Activated CD8-positive, alpha-beta memory T cell treated with anti-CD3 and anti-CD28 coated beads, Interleukin-2, amount 10 ng/mL, durations not matched to agents 7 days and 5 days (primary cell): ENCODE measurements around the gene DNASE2. TPM values are rescaled to one million over a fixed set of nuclear protein-coding genes. Genes with fewer than 3 reads are reported as not detected.
"Not testable (repeated sequence)": the region's sequence is repeated elsewhere in the genome, so short reads cannot be mapped to it uniquely, and the experiment has no call there.

Experiments
- ATAC-seq: fragments of 150-1000 bp; cut with Tn5 transposase; one replicate; pipeline ENCODE4 v1.10.0; 2021; ENCODE audit warnings: moderate library complexity
- CTCF ChIA-PET: fragments of 350-600 bp; sonication (Branson Sonifier 250); formaldehyde crosslinking; loops from one replicate; lab custom pipeline; 2021; ENCODE audit warnings: antibody characterized with exemption; lab: Charles Lee
- DNase-seq: peaks from one replicate; pipeline ENCODE4 v3.0.0-alpha.2; 2020
- H3K27ac Mint-ChIP-seq: one replicate; pipeline ENCODE4 v1.8.0; 2021; ENCODE audit warnings: mild to moderate bottlenecking, mixed read lengths
- H3K27me3 Mint-ChIP-seq: one replicate; pipeline ENCODE4 v1.8.0; 2021; ENCODE audit warnings: mixed read lengths
- H3K36me3 Mint-ChIP-seq: one replicate; pipeline ENCODE4 v1.8.0; 2021; ENCODE audit warnings: mild to moderate bottlenecking, mixed read lengths
- H3K4me1 Mint-ChIP-seq: one replicate; pipeline ENCODE4 v1.8.0; 2021; ENCODE audit warnings: mixed read lengths
- H3K4me3 Mint-ChIP-seq: one replicate; pipeline ENCODE4 v1.8.0; 2021; ENCODE audit warnings: mild to moderate bottlenecking, moderate library complexity, mixed read lengths
- H3K9me3 Mint-ChIP-seq: one replicate; pipeline ENCODE4 v1.8.0; 2022; ENCODE audit warnings: low read depth, mixed read lengths
- total RNA-seq, 2 experiments: library from RNA; stranded (reverse); gene quantifications; one replicate each; pipeline ENCODE4 v1.2.3, GENCODE V29; 2021

DNASE2 gene, protein sequence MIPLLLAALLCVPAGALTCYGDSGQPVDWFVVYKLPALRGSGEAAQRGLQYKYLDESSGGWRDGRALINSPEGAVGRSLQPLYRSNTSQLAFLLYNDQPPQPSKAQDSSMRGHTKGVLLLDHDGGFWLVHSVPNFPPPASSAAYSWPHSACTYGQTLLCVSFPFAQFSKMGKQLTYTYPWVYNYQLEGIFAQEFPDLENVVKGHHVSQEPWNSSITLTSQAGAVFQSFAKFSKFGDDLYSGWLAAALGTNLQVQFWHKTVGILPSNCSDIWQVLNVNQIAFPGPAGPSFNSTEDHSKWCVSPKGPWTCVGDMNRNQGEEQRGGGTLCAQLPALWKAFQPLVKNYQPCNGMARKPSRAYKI
- 10 to 100 TPM; 32.5 to 34.1 TPM for total RNA-seq

DNA sequence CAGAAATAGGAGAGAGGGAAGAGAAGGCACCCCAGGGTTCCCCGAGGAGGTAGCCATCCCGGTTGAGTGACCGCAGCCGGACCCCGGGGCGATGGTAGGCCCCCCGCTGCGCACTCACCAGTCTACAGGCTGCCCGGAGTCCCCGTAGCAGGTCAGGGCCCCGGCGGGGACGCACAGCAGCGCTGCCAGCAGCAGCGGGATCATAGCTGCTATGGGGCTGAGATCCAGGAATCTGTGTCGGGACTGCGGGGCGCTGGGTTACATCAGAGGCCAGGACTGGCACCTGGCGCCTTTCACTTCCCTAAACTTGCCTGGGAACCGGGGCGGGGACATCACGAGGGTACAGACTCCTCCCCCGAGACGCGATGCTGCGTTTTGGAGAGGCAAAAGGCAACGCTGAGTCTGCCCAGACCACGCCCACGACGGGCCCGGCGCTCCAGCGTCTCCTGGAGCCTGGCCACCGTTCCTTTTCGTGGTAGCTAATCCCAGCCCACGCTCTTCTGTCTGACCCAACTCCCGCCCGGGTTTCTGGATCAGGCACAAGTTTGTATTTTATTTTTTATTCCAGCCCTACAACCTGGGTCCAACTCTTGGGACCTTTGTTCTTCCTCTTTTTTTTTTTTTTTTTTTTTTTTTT, at the start of gene DNASE2:
Gene DNASE2 (minus strand): TSS at position 278 of the 637 bp plus-strand sequence. CDS start 74 bp downstream, at position 204.
- no peaks in the 10 kb centered on the region for H3K27me3 Mint-ChIP-seq
- peaks cover 21% of the 10 kb centered on the region for H3K36me3 Mint-ChIP-seq
- H3K4me3 Mint-ChIP-seq = peak within 1 kb of the TSS; percentile 87
- H3K4me1 Mint-ChIP-seq = peaks cover 38% of the 10 kb centered on the region
- ATAC-seq (peak; percentile 83), DNase-seq (peak; percentile 96)
- CTCF ChIA-PET = interaction anchor here (0.6 to 10.6 kb wide), 12 partner anchors 10 to 147 kb away, joined by 3 to 163 read pairs (median 4); partner anchors contain the start of genes FARSA and TRIR
- H3K9me3 Mint-ChIP-seq = peaks cover 3% of the 10 kb centered on the region
- peak within 1 kb of the TSS; percentile 87 for H3K27ac Mint-ChIP-seq

DNA sequence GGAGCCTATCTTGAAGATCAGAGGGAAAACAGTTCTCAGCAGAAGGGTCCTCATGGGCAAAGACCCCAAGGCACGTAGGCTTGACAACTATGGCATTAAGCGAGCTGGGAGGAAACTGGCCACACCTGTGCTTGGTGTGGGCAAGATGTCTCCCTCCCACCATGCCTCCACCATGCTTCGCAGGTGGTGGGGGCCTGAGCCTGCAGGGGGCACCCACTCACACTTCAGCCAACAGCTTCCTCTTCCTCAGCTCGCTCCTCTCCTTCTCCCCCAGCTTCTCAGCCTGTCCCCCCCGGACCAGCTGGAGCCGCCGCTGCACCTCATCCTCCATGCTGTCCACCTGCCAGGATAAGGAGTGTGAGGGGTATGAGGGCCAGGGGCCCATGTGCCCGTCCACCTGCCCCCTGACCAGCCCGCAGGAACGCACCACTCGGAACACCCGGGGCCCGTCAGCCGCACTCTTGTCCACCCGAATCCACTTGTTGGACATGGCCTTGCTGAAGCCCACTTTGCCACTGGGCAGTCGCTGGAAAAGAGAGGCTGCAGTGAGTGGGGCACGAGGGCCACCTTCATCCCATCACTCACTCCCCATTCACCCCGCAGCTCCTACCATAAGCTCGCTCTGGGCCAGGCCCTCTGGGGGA, 48.9 kb upstream of the DNASE2 start:
- CTCF ChIA-PET = interaction anchor here (0.5 to 4.6 kb wide), 3 partner anchors 35 to 658 kb away, joined by 3 to 23 read pairs (median 8); partner anchors contain the start of gene GCDH

DNA sequence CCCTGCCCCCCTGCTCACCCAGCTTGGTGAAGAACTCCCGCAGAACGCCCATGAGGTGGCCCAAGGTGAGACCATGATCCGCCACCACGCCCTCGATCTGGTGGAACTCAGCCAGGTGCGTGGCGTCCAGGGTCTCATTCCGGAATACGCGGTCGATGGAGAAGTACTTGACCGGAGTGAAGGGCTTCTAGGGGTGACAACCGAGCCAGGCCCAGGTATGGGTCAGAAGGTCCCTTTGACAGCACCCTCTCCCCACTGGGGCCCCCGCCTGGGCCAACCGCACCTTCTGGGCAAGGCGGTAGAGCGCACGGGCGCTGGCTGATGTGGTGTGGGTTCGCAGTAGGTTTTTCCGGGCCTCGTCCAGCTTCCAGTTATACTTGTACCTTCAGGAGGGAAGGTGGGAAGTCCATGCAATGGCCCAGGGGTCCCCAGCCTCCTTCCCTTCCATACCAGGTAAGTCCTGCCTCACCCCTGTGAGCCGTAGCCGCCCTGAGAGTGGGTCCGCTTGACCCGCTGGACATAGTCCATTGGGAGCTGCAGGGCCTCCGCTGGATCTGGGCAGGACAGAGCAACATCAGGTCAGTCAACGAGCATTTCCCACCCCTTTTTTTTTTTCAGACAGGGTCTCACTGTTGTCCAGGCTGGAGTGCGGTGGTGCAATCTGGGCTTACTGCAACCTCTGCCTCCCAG, 43.5 kb upstream of the DNASE2 start:
- H3K4me3 Mint-ChIP-seq = no peak overlapping the region
- no peaks in the 10 kb centered on the region for H3K27me3 Mint-ChIP-seq
- H3K9me3 Mint-ChIP-seq = no peaks in the 10 kb centered on the region
- no peak for ATAC-seq
- H3K36me3 Mint-ChIP-seq = peaks cover 49% of the 10 kb centered on the region
- CTCF ChIA-PET = no interaction called here
- no peak overlapping the region for H3K27ac Mint-ChIP-seq
- peaks cover 3% of the 10 kb centered on the region for H3K4me1 Mint-ChIP-seq
- no peak for DNase-seq

More for the DNA sequence above, 48.9 kb upstream of the DNASE2 start:
- no peak for DNase-seq
- Mint-ChIP-seq H3K4me1 (peaks cover 24% of the 10 kb centered on the region), H3K9me3 (no peaks in the 10 kb centered on the region), H3K27me3 (no peaks in the 10 kb centered on the region), H3K27ac (no peak overlapping the region), H3K4me3 (no peak overlapping the region), H3K36me3 (peaks cover 32% of the 10 kb centered on the region)
- no peak for ATAC-seq

DNA sequence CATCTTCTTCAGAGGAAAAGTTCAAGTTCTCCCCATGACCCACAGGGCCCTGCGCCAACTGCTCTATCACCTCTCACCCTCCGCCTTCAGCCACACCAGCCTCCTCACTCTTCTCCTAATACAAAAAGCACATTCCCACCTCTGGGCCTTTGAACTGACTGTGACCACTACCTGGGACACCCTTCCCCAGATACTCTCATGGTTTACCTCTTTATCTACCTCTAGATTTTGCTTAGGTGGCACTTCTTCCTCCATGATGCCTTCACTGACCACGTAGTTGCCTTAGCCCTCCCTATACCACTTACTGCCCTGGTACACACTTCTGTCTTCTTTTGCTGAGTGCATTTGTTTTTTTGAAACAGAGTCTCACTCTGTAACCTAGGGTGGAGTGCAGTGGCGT, 41.7 kb upstream of the DNASE2 start:
- Mint-ChIP-seq H3K27ac (peak overlapping the region; percentile 11), H3K4me3 (no peak overlapping the region), H3K4me1 (peaks cover 15% of the 10 kb centered on the region), H3K9me3 (no peaks in the 10 kb centered on the region), H3K27me3 (no peaks in the 10 kb centered on the region), H3K36me3 (peaks cover 41% of the 10 kb centered on the region)
- ATAC-seq = no peak
- no peak for DNase-seq
- CTCF ChIA-PET = interaction anchor here (1.0 kb wide), 1 partner anchor 32 kb away, joined by 3 read pairs; the partner anchor contains the start of gene GCDH

DNA sequence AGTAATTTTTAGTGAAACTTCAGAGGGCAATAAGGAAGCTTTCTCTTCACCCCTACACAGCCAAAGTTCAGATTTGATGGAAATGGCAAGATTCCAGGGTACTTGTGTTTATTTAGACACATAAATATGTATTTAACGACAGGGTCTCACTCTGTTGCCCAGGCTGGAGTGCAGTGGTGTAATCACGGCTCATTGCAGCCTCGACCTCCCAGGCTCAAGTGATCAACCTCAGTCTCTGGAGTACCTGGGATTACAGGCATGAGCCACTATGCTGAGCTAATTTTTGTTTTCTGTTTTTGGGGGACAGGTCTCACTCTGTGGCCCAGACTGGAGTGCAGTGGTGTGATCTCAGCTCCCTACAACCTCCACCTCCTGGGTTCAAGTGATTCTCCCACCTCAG, 39.8 kb upstream of the DNASE2 start:
- peaks cover 30% of the 10 kb centered on the region for H3K36me3 Mint-ChIP-seq
- peak overlapping the region; percentile 68 for H3K27ac Mint-ChIP-seq
- peaks cover 21% of the 10 kb centered on the region for H3K4me1 Mint-ChIP-seq
- no peak for ATAC-seq
- no peaks in the 10 kb centered on the region for H3K27me3 Mint-ChIP-seq
- H3K4me3 Mint-ChIP-seq = no peak overlapping the region
- no peak for DNase-seq
- CTCF ChIA-PET = interaction anchor here (1.1 to 1.2 kb wide), 3 partner anchors 18 to 36 kb away, joined by 3 to 4 read pairs (median 3); partner anchors contain the start of gene GCDH
- H3K9me3 Mint-ChIP-seq = no peaks in the 10 kb centered on the region

DNA sequence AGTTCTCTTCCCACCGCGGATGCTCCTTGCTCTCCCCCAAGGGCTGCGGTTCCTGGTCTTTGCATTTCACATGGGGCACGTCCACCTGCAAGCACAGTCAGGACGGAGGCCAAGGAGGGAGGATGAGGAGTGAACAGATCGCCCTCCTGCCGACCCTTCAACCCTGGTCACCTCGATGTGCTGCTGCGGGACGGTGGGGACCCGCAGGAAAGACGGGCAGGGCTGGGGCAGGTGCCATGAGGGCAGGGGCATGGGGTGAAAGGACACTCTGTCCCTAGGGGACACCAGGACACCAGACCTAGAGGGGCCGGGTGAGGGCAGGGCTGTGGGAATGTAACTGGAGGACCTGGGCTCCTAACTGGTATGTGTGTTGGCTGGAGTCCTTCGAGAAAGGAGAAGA, 37.0 kb upstream of the DNASE2 start:
- Mint-ChIP-seq H3K9me3 (no peaks in the 10 kb centered on the region), H3K4me1 (peaks cover 43% of the 10 kb centered on the region), H3K4me3 (no peak overlapping the region), H3K27me3 (no peaks in the 10 kb centered on the region), H3K27ac (peak overlapping the region; percentile 86), H3K36me3 (peaks cover 14% of the 10 kb centered on the region)
- ATAC-seq (no peak), DNase-seq (no peak)
- CTCF ChIA-PET = no interaction called here

DNA sequence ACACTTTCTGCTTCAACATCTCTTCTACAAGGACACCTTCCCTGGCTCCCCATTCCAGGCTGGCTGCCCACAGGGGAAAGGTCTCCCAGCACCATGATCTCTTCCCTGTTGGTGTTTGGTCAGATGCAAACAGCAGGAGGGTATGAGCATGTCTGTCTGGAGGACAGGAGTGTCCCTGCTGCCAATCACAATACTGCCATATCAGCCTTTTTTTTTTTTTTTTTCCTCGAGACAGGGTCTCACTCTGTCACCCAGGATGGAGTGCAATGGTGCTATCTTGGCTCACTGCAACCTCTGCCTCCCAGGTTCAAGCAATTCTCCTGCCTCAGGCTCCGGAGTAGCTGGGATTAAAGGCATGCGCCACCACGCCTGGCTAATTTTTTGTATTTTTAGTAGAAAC, 34.6 kb upstream of the DNASE2 start:
- H3K4me1 Mint-ChIP-seq = peaks cover 44% of the 10 kb centered on the region
- not testable (repeated sequence) for H3K4me3 Mint-ChIP-seq, ATAC-seq, H3K36me3 Mint-ChIP-seq, DNase-seq, H3K9me3 Mint-ChIP-seq, H3K27ac Mint-ChIP-seq, H3K27me3 Mint-ChIP-seq
- CTCF ChIA-PET = interaction anchor here (1.4 to 1.6 kb wide), 2 partner anchors 31 to 49 kb away, joined by 4 to 8 read pairs; no protein-coding TSS in a partner anchor

DNA sequence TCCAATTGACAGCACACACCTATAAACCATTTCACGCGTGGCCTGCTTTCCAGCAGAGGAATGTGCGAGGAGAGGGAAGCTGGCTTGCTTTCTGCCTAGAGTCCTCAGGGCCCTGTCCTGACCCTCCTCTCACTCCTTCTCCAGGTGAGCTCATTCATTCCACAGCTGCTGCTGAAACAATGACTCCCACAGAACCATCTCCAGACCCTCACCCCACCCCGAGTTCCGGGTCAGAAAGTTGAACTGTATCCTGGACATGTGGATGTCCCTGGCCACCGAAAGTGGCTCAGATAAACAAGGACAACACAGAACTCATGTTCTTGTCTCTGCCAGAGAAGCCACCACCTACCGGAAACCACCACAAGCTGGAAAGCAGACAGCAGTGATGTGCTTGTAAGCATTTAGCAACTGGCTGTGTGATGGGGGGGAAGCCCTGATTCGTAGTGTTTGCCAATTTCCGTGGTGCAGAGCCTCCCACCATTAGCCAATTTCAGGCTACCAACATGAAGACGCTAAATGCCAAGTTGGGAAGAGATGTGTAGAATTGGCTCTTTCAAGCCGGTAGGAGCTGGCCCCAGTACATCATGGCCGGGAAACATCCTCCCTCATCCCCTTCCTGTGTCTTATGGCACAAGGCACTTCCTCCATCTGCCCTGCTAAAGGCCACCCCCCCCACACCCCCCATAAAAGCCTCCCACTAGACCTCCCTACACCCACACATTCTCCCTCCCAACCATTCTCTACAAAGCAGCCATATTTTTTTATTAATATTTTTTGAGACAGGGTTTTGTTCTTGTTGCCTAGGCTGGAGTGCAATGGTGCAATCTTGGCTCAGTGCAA, 32.8 kb upstream of the DNASE2 start:
- Mint-ChIP-seq H3K4me3 (peak overlapping the region; percentile 32), H3K27ac (peak overlapping the region; percentile 88), H3K27me3 (no peaks in the 10 kb centered on the region), H3K36me3 (peaks cover under 1% of the 10 kb centered on the region), H3K4me1 (peaks cover 40% of the 10 kb centered on the region), H3K9me3 (no peaks in the 10 kb centered on the region)
- DNase-seq (peak; percentile 84), ATAC-seq (peak; percentile 81)
- CTCF ChIA-PET = interaction anchor here (0.6 to 3.4 kb wide), 10 partner anchors 13 to 158 kb away, joined by 3 to 17 read pairs (median 6); partner anchors contain the start of gene GCDH

DNA sequence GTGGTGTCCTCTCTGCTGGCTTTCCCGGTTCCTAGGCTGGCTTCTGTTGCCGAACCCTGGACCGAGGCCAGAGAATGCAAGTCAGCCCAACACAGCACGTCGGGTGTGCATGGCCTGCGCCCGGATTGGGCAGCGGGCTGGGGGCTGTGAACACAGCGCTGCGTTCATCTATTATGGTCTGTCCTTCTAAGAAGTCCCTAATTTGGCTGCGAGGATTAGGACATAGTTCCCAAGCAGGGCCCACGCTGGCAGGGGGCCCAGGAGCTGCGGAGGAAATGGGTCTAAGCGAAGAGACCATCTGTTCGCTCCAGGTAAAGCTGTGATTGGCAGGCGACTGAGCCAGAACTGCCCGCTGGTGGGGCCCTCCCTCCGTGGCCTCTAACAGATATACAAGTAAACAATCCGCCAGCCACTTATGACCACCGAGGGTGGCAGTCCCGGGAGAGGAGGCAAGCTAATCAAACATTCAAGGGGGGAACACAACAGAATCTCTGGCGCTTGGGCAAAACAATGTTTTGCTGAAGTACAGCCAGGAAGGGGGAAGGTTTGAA, 31.8 kb upstream of the DNASE2 start:
- peak overlapping the region; percentile 88 for H3K27ac Mint-ChIP-seq
- CTCF ChIA-PET = interaction anchor here (0.9 to 4.4 kb wide), 10 partner anchors 12 to 176 kb away, joined by 3 to 17 read pairs (median 6); partner anchors contain the start of genes GCDH and GET3
- no peaks in the 10 kb centered on the region for H3K9me3 Mint-ChIP-seq
- ATAC-seq (no peak), DNase-seq (no peak)
- no peaks in the 10 kb centered on the region for H3K27me3 Mint-ChIP-seq
- H3K4me1 Mint-ChIP-seq = peaks cover 35% of the 10 kb centered on the region
- no peak overlapping the region for H3K4me3 Mint-ChIP-seq
- no peaks in the 10 kb centered on the region for H3K36me3 Mint-ChIP-seq

DNA sequence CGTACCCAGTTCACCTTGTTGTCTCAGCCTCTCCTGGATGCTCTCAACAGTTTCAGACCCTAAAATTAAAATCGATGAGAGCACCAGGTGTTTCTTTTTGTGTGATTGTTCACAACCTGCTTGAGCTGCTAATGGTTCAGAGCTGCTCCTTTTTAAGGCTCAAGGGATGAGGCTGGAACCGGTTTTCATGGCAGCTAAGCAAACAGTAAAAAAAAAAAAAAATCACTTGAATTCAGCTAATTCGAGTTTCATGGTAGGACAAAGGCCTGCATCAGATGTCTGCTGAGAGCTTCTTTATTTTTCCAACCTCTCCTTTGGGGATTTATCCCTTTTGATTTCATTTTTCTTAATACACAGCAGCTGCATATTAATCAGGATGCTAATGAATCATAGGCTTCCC, 31.3 kb upstream of the DNASE2 start:
- Mint-ChIP-seq H3K36me3 (no peaks in the 10 kb centered on the region), H3K4me1 (peaks cover 33% of the 10 kb centered on the region), H3K27ac (no peak overlapping the region), H3K9me3 (no peaks in the 10 kb centered on the region), H3K4me3 (no peak overlapping the region), H3K27me3 (no peaks in the 10 kb centered on the region)
- CTCF ChIA-PET = interaction anchor here (1.0 to 4.4 kb wide), 6 partner anchors 13 to 176 kb away, joined by 3 to 17 read pairs (median 4); partner anchors contain the start of gene GET3
- no peak for DNase-seq
- ATAC-seq = no peak

DNA sequence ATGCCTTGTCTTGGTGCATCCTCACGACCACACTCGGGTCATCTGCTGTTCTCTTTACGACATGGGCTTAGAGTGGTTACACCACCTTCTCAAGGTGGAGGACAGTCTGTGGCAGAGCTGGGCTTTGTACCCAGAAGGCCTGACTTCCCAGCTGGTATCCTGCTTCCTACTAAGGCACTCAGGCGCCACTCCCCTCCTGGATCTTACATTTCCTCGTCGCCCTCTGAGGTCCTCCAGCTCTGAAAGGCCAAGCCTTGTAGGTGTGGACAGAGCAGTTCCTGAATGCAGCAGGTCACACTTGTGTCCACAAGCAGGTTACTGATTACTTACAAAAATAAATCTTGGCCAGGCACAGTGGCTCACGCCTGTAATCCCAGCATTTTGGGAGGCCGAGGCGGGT, 25.9 kb upstream of the DNASE2 start:
- no peak overlapping the region for H3K4me3 Mint-ChIP-seq
- H3K36me3 Mint-ChIP-seq = peaks cover 1% of the 10 kb centered on the region
- H3K27me3 Mint-ChIP-seq = no peaks in the 10 kb centered on the region
- CTCF ChIA-PET = interaction anchor here (1.6 to 2.7 kb wide), 2 partner anchors 12 to 58 kb away, joined by 6 to 9 read pairs; partner anchors contain the start of gene SYCE2
- ATAC-seq (no peak), DNase-seq (no peak)
- peaks cover 6% of the 10 kb centered on the region for H3K4me1 Mint-ChIP-seq
- H3K27ac Mint-ChIP-seq = no peak overlapping the region
- no peaks in the 10 kb centered on the region for H3K9me3 Mint-ChIP-seq
